Measurements from ENCODE around the gene GRIN1.
"Not testable (repeated sequence)": the region's sequence is repeated elsewhere in the genome, so short reads cannot be mapped to it uniquely, and the experiment has no call there.

The GRIN1 gene

DNA sequence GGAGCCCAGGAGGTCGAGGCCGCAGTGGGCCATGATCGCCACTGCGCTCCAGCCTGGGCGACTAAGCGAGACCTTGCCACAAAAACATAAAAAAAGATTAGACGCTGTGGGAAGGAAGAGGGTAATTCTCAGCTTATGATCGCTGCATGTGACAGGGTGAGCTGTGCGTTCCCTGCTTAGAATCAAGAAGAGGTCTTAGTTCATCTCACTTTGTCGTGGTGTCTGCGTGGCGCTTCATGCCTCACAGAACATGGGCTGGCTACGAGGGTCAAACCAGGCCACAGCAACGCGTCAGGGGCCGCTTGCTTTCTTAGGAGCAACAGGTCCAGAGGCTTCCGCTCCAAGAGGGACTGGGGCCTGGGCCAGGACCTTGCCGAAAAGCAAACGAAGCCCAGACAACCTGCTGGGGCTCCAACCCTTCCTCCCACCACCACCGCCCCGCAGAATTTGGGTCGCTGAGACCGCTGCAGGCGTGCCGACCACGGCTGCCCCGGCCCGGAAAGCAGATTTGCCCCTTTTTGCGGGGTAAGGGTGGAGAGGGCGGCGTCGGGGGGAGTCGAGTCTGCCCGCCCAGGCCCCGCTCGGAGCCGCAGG lies 10.0 kb upstream of the GRIN1 start:
- no peak for DNase-seq (ENCODE audit: low read depth, low spot score)

DNA sequence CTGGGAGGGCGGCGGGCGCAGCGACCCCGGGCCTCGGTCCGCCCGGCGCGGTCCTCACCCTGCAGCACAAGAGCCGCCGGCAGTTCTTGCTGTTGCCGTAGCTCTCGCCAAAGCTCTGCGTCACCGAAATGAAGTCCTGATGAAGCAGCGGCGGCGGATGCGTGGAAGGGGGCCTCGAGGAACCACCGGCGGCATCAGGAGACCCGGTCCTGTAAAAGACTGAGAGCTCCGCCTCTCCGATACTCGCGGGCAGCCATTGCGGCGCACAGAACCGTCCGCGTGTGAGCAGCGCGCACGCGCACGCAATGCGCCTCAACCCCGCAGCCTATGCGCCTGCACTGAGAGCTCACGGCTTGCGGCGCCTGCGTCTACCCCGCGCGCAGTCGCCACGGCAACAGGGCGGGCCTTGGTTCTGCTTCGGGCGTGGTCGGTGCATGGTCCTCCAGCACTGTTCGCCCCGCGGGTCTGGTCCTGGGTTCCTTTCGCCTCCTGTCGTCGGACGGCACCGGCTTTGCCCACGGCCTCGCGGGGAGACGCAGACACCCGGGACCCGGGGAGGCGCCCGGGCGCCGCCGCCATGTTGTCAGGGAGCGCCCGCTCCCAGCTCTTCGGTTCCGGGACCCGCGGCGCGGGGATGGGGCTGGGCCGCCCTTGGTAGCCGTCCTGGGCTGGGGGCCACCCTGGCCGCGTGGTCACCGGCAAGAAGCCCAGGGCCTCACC lies 9.3 kb upstream of the GRIN1 start:
- DNase-seq (ENCODE audit: low read depth, low spot score): peak; percentile 79

DNA sequence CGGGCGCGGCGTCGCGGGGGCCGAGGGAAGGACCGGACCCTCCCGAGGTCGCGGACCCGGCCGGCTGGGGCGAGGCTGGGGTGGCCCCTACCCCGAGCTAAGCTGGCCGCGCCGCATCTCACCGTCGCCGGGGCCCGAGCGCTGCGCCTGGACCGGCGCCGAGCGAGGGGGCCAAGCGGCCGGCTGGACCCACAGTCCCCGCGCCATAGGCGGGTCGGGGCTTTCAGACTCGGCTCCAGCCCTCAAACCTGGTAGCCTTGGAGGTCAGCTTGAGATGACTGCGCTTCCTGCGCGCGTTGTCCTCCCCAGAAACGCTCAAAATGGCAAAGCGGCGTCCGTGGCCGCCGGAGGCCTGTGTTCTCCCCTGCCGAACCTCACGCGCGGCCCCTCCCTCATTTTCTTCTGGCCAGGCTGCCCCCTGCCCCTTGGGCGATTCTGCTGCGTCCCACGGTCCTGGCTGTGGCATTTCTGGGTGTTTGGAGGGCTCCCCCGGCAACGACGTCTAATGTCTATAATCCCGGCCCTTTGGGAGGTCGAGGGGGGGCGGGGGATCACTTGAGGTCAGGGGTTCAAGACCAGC lies 8.7 kb upstream of the GRIN1 start:
- no peak for DNase-seq (ENCODE audit: low read depth, low spot score)

DNA sequence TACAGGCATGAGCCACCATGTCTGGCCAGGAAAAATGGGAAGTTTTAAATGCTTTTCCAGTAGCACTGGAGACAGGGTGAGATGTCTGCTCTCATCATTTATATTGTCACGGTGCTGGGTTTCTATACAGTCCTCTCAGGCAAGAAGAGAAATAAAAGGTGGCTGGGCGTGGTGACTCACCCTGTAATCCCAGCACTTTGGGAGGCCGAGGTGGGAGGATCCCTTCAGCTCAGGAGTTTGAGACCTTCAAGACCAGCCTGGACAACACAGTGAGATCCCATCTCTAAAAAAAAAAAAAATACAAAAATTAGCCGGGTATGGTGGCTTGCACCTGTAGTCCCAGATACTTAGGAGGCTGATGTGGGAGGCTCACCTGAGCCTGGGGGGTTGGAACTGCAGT lies 4.8 kb upstream of the GRIN1 start:
- no peak for DNase-seq (ENCODE audit: low read depth, low spot score)

DNA sequence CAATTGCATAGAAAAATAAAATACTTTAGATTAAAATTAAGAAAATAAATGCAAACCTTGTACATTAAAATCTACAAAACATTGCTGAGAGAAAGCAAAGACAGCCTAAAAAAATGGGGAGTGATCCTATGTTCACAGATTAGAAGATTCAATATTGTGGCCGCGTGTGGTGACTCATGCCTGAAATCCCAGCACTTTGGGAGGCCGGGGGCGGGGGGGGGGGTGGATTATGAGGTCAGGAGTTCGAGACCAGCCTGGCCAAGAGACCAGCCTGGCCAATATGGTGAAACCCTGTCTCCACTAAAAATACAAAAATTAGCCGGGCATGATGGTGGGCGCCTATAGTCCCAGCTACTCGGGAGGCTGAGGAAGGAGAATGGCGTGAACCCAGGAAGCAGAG lies 3.8 kb upstream of the GRIN1 start:
- not testable (repeated sequence) for DNase-seq (ENCODE audit: low read depth, low spot score)

DNA sequence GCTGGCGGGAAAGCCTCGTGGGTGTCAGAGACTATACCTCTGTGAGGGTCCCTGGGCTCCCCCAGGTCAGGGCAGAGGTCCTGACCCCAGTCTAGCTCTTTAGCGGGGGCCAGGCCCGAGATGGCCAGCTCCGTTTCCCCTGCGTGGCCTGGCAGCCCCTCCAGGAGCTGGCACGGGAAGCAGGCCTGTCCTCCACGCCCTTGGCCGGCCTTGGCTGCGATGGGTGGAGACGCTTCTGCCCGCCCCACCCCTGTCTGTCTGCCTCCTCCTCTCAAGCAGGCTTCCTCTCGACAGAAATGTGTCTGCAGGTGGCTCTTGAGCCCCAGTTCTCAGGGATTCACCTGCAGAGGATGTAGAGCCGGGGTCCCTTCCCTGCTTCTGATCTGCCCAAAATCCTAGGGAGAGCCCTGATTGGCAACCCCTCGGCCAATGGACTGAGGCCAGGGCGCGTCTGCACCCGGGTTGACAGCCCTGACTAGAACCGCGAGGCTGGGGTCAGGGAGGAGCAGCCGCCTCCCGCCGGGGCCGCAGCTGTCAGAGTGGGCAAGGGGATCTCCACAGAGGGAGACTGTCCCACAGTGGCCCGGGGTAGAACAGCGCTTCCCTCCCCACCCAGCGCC lies 2.6 kb upstream of the GRIN1 start:
- no peak for DNase-seq (ENCODE audit: low read depth, low spot score)

DNA sequence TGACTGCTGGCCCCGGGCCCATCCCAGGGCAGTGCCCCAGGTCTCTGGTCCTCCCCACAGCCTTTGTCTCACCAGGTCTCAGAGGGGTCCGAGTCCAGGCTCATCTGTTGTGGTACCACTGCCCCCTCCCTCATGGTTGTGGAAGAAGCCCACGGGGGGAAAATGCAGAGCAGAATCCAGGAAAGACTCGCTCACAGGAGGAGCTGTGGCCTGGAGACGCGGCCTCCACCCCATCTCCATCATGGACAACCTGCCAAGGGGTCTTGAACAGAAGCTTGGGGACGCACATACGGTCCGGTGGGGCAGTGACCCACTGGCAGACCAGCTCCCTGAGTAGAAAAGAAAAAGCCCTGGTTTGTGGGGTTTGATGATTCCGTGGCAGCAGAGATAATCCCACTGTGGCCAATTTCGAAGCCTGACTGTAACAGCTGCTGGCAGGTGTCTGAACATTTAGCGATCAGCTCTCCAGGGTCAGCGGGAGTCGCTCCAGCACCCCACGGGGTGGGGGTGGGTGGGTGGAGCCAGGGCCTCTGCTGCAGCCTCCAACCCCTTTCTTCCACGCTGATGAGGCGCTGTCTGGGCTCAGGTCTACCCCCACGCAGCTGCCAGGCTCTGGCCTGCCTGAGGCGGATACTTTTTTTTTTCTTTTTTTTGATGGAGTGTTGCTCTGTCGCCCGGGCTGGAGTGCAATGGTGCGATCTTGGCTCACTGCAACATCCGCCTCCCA lies 1.9 kb upstream of the GRIN1 start:
- no peak for DNase-seq (ENCODE audit: low read depth, low spot score)

DNA sequence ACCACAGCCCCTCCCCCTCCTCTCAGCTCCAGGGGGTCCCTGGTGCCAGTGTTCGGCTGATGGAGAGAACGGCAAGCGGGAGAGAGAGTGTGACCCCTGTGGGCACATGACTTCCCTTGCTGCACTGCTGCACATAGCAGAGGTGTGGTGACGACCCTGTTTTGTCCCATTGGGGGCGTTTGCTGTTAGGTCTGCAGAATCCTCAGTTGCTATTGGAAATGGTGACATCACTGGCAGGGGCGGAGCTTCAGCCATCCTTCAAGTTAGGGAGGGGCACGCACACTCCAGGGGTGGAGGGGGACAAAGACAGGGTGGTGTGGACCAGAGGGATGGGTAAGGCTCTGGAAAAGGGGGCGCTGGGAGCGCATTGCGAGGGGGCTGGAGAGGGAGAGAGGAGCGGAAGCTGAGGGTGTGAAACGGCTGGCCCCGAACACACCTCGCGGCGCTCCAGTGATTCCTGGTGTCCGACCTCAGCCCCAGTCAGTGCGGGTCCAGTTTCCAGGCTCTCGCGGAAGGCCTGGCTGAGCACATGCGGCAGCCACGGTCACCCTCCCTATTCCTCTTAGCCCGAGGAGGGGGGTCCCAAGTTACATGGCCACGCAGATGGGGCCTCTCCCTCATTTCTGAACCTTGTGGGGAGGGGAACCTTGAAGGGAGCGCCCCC lies 764 bp upstream of the GRIN1 start:
- no peak for DNase-seq (ENCODE audit: low read depth, low spot score)

DNA sequence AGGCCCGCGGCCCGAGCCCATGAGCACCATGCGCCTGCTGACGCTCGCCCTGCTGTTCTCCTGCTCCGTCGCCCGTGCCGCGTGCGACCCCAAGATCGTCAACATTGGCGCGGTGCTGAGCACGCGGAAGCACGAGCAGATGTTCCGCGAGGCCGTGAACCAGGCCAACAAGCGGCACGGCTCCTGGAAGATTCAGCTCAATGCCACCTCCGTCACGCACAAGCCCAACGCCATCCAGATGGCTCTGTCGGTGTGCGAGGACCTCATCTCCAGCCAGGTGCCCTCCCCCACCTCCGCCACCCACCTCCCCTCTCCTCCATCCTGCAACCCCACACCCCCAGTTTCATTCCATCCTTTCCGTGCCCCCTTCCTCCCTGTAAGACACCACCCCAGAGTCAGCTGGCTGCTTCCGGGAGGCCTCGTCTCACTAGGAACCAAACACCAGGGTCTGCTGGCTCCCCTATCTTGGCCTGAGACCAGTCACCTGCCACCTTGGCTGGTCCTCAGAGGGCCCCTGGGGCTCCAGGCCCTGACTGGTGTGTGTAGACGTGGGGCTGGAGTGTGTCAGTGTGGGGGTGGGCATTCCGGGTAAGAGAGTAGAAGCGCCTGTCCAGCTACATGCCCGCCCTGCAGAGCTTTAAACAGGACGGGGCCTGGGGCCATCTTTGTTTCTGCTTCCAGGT lies 655 bp downstream of the GRIN1 start:
- no peak for DNase-seq (ENCODE audit: low read depth, low spot score)

DNA sequence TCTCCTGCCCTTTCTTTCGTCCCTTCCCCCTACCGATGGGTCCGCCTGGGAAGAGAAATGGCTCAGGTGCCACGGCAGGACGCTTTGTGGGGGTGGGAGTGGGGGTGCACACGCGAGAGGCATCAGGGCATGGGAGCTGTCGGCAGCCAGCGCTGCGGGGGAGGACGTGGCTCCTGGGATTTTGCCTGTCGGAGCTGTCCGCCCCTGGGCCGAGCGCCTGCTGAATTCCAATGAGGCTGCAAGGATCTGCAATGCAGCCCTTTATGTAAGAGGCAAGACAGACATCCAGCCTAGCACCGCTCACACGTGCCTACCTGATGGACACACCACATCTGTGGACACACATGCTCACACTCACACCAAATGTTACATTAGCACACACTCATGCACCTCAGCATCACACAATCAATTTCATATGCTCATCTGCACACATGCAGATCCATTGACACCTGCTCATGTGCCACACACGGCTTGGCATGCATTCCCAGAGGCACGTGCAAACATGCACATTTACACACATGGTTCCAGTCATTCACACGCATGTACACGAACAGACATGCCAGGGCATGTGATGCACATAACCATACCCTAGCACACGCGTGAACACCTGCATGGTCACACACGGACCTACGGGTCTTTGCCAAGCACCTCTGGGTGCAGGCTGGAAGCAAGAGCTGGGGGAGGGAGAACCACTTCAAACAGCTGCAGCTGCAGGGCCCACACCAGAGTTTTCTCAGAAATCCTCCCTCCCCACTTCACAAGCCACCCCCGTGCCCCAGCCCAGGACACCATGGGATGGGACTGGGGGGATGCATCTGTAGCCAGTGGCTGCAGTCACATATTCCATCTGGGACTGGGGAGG lies 1.4 kb downstream of the GRIN1 start:
- no peak for DNase-seq (ENCODE audit: low read depth, low spot score)

DNA sequence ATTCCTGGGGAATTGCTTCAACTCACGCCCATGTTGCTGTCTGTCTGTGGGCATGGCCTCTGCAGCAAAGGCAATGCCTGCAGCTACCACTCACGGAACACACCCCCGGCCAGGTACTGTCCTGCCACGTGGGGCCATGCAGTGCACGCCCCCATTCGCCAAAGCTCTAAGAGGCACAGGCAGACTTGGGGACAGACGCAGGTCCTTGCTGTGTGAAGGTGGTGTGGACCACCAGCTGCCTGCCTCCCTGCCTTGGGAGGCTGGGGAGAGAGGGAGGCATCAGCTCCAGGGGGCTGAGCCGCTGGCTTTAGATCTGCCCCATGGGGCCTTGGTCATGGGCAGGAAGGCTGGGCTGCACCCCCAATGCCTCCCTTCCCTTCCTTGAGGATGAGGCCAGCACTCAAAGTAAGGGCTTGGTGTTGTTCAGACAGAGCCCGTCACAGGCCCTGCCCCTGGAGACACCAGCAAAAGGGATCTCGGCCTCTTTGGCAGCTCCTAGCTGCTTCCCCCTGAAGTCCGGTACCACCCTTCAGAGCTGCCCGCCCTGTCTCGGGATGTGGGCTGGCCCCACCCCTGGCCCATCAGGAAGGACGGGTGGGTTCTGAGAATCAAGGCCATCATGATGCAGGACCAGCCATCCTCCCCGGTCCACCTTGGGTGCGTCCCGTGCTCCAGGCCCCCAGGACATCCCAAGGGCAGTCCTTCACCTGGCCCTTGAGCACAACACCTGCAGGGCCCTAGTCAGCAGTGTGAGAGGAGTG lies 2.3 kb downstream of the GRIN1 start:
- no peak for DNase-seq (ENCODE audit: low read depth, low spot score)

DNA sequence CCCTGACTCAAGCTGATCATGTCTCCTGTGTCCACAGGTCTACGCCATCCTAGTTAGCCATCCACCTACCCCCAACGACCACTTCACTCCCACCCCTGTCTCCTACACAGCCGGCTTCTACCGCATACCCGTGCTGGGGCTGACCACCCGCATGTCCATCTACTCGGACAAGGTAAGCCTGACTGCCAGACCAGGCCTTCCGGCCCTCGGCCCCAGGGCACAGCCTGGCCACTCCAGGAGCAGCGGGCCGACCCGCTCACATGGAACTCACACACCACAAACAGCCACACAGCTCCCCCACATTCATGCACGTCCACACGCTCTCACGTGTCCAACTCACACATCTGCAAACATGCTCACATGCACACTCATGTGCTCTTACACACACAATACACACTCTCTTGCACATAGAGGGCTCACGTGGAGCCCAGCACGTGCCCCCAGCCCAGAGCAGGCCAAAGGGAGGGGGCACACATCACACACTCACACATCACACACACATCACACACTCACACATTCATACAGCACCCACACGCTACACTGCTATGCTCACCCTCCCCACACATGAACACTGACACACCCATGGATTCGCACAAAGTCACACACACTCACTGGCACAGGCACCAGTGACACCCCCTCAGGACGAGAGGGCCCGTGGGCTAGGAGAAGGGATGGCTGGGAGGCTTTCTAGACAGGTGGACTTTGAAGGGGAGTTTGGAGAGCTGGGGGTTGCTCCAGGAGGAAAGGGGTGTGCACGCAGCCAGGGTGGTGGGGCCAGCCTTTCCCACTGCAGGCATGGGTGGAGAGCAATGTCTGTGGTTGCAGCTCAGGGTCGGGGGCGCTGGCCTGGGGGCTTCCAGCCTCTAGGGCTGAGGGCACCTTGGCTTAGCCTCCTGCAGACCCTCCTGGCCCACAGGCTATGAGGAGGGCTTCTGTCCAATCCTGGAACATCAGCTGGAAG lies 3.3 kb downstream of the GRIN1 start:
- no peak for DNase-seq (ENCODE audit: low read depth, low spot score)

DNA sequence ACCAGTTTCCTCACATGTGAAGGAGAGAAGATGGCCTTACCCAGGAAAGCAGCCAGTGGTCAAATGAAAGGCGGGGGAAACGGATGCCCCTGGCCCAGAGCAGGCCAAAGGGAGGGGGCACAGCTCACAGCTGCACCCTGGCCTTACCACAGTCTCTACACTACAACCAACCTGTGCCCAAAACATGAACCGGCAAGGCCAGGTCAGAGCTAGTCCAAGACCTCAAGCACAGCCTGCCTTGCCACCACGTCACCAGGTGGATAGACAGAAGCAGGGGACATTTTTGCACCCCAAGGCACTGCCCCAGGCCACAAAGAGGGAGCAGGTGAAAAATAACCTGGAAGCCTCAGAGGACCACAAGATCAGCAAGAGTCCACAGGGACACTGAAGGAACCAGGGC lies 4.5 kb downstream of the GRIN1 start:
- no peak for DNase-seq (ENCODE audit: low read depth, low spot score)

DNA sequence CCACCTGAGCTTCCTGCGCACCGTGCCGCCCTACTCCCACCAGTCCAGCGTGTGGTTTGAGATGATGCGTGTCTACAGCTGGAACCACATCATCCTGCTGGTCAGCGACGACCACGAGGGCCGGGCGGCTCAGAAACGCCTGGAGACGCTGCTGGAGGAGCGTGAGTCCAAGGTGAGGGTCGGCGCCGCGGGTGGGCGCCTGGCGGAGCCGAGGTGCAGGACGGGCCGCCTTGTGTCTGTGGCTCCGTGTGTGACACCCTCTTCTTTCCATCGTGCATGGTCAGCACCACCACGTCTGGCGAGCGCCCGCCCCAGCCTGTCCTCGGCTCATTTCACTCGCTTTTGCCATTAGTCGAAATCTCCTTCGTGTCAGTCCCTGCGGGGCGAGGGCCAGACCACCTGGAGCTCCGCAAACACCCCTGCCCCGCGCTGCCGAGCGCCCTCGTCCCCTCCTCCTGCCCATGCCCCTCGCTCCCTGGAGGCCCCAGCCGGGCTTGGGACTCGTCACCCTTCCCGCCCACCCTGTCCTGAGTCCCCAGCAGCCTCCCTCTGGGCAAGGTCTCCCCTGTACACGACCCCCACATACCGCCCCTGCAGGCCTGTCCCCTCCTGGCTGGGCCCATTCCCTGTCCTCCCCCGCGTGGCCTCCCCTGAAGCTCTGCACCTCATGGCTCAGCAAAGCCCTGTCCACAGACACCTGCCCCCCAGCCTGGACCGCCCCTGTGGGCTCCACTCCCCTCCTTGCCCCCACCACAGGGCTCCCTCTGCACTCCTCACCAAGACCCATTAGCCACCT lies 7.0 kb downstream of the GRIN1 start:
- DNase-seq (ENCODE audit: low read depth, low spot score): no peak

DNA sequence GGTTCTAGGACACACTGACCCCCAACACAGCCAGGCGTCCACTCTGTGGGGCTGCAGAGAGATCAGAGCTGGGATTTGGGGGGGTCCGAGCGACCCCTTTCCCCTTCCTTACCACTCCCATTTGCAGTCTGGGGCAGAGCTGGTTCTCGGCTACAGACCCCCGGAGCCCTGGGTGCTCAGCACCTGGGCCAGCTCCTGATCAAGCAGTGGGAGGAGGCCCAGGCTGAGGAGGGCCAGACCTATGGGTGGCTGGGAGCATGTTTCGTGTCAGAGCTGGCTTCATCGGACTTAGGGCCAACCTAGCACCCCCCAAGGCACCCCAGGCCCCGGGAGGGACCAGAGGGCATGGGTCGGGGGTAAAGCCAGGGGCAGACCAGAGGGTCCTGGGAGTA lies 7.6 kb downstream of the GRIN1 start:
- DNase-seq (ENCODE audit: low read depth, low spot score): no peak

DNA sequence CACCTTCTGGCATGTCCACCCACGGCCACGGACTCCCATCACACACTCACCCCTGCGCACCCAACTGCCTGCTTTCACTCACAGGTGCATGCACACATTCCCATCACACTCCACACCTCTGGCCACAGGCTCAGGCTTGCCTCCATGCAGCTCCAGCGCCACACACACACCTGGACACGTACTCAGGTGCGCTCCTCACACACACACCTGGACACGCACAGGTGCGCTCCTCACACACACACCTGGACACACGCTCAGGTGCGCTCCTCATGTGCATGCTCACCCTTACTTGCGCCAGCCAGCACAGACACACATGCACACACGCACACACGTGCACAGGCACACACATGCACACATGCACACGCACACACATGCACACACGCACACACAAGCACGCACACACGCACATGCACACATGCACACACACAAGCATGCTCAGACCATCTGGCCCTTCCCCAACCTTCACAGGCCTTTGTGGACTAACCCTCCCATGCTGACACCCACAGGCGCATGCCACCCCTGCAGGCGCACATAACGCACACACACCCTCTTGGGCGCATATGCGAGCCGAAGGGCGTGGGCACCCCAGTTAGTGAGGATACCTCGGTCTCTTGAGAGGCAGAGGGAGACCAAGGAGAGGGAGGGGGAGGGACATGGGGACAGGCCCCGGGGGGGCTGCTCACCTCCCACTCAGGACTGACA lies 8.3 kb downstream of the GRIN1 start:
- DNase-seq (ENCODE audit: low read depth, low spot score): no peak

DNA sequence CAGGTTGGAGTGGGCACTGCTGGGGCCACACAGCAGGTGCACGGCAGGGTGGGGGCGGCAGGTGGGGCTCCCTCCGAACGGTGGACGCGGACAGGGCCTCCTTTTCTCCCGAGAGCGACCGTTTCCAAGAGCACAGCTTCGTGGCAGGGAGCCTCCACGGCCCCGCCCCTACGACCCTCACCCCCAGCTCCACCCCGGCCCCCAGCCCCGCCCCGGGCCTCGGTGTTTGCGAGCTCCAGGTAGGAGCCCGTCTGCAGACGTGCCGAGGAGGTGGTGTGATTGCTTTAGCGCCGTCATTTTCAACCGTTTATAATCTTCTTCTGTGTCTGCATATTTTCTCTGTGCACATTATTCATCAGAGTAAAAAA lies 8.8 kb downstream of the GRIN1 start:
- DNase-seq (ENCODE audit: low read depth, low spot score): no peak

All from brain pericyte (primary cell).